K562 (cell line): ENCODE data around the gene HOXC10. TPM values are rescaled to one million over a fixed set of nuclear protein-coding genes. Genes with fewer than 3 reads are reported as not detected.
A peak's percentile ranks its signal among the peaks of the same experiment; 100 is the strongest.

Experiments
- ARID3A ChIP-seq: IDR thresholded peaks from 2 replicates; pipeline ENCODE4 v1.6.1; 2012; ENCODE audit warnings: low read depth, low read length, improper control_type of control experiment, borderline replicate concordance
- CBX3 ChIP-seq, 2 experiments: IDR thresholded peaks; 1 replicate in 1 of 2; 2 replicates in 1 of 2; pipeline ENCODE4 v1.6.1; 2012; ENCODE audit warnings: inconsistent platforms in 2 of 2, low read length in 2 of 2, borderline replicate concordance in 1 of 2, control low read depth in 1 of 2
- CREB1 ChIP-seq, 2 experiments: sonication (generic) in 1 of 2; formaldehyde crosslinking in 1 of 2; IDR thresholded peaks; 2 replicates each; pipeline versions ENCODE4 v1.6.1 to v1.8.0; 2012 to 2022; ENCODE audit warnings: inconsistent platforms in 1 of 2, mild to moderate bottlenecking in 1 of 2, missing genetic modification reagents in 1 of 2, moderate library complexity in 1 of 2
- CUX1 ChIP-seq: fragments of 200-800 bp; sonication (Bioruptor generic); IDR thresholded peaks from 2 replicates; pipeline ENCODE4 v1.6.1; 2016; ENCODE audit warnings: missing genetic modification characterization, missing compliant biosample characterization
- HBP1 ChIP-seq: fragments of 450-650 bp; formaldehyde crosslinking; IDR thresholded peaks from 2 replicates; pipeline ENCODE4 v1.4.0; 2022; ENCODE audit warnings: missing genetic modification characterization
- HDGF ChIP-seq: fragments of 450-650 bp; IDR thresholded peaks from 2 replicates; pipeline ENCODE4 v1.6.1; 2016
- ID3 ChIP-seq, 2 experiments: fragments of 250-450 bp in 1 of 2; fragments of 450-650 bp in 1 of 2; sonication (Bioruptor Pico) in 1 of 2; IDR thresholded peaks; 2 replicates each; pipeline versions ENCODE4 v1.6.1 to v1.8.0; 2016 to 2021; ENCODE audit warnings: mild to moderate bottlenecking in 2 of 2, moderate library complexity in 2 of 2, missing compliant biosample characterization in 1 of 2, missing genetic modification characterization in 1 of 2
- MECOM ChIP-seq: fragments of 250-450 bp; sonication (Bioruptor Pico); IDR thresholded peaks from 2 replicates; pipeline ENCODE4 v1.8.0; 2022; ENCODE audit warnings: inconsistent platforms
- MTF1 ChIP-seq: fragments of 250-450 bp; sonication (Bioruptor Pico); IDR thresholded peaks from 2 replicates; pipeline ENCODE4 v1.9.0; 2021; ENCODE audit warnings: moderate library complexity, mild to moderate bottlenecking, inconsistent platforms, borderline replicate concordance
- MYC ChIP-seq, 2 experiments: fragments of 250-450 bp in 1 of 2; sonication (Bioruptor Pico) in 1 of 2; IDR thresholded peaks; 2 replicates each; pipeline versions ENCODE4 v1.5.1 to v1.6.1; 2012 to 2021; ENCODE audit warnings: low read depth in 2 of 2, borderline replicate concordance in 1 of 2, improper control_type of control experiment in 1 of 2, low read length in 1 of 2, mild to moderate bottlenecking in 1 of 2, moderate library complexity in 1 of 2
- SAFB2 ChIP-seq: fragments of 200-400 bp; formaldehyde crosslinking; IDR thresholded peaks from 2 replicates; pipeline ENCODE4 v1.6.1; 2018; ENCODE audit warnings: borderline replicate concordance, low read length, low read depth, moderate library complexity; ENCODE audit not compliant: severe bottlenecking
- SNAPC5 ChIP-seq: fragments of 250-450 bp; sonication (Bioruptor Pico); IDR thresholded peaks from 2 replicates; pipeline ENCODE4 v1.8.0; 2021; ENCODE audit warnings: moderate library complexity, mild to moderate bottlenecking, inconsistent platforms
- ZNF24 ChIP-seq: fragments of 450-650 bp; IDR thresholded peaks from 2 replicates; pipeline ENCODE4 v1.6.1; 2016
- ZNF282 ChIP-seq: sonication (generic); formaldehyde crosslinking; IDR thresholded peaks from 2 replicates; pipeline ENCODE4 v1.8.1; 2023; ENCODE audit warnings: missing genetic modification reagents
- ZNF707 ChIP-seq: fragments of 250-450 bp; sonication (Bioruptor Pico); conservative IDR thresholded peaks from 2 replicates; pipeline ENCODE4 v1.8.0; 2022; ENCODE audit warnings: inconsistent platforms, mild to moderate bottlenecking, moderate library complexity
- ZNF75A ChIP-seq: fragments of 450-650 bp; formaldehyde crosslinking; IDR thresholded peaks from 2 replicates; pipeline ENCODE4 v1.4.0; 2020; ENCODE audit warnings: mild to moderate bottlenecking
- polyA plus RNA-seq, 8 experiments: library from polyadenylated mRNA; depleted of rRNA in 4 of 8; stranded (reverse) in 5 of 8; unstranded in 3 of 8; fragments of >200 nt; fragmentation: Nextera tagmentation in 2 of 8; fragmentation: Illumina TruSeq in 1 of 8; extraction: Ambion mirVana in 2 of 8; extraction: Trizol in 1 of 8; gene quantifications; 2 replicates each; pipeline versions ENCODE4 v1.2.1 to v1.2.3, GENCODE V29; 2011 to 2014; ENCODE audit warnings: inconsistent platforms in 1 of 8, missing spikeins in 1 of 8
- total RNA-seq, 7 experiments: library from RNA; depleted of rRNA in 6 of 7; stranded (reverse); fragments of >200 nt in 6 of 7; fragmentation: Illumina TruSeq in 2 of 7; extraction: Trizol in 2 of 7; gene quantifications; 2 replicates each; pipeline versions ENCODE4 v1.2.1 to v1.2.3, GENCODE V29; 2011 to 2021; ENCODE audit warnings: low replicate concordance in 1 of 7

Gene HOXC10
- total and polyA plus RNA-seq, 9 of the 15 experiments (the other 6 are each of a cell fraction or from before 2014, with no cell fraction given), result 0.13 to 0.77 (median 0.35) TPM; not detected in 2

- TF ChIP-seq CREB1 (IDR thresholded peaks at IDR 0.05) (peak; percentile 29; the same call in 1 of the 2 replicates), CREB1 (CRISPR knock-in tag; IDR thresholded peaks at IDR 0.05) (peak; percentile 35), CUX1 (CRISPR knock-in tag) (no peak), MECOM (CRISPR knock-in tag) (no peak), ID3 (CRISPR knock-in tag; IDR thresholded peaks at IDR 0.05) (no peak), ID3 (tag; IDR thresholded peaks at IDR 0.05) (no peak), ARID3A (no peak), HDGF (no peak), ZNF282 (CRISPR knock-in tag) (no peak), MTF1 (CRISPR knock-in tag) (no peak), ZNF24 (no peak), SNAPC5 (CRISPR knock-in tag) (no peak), ZNF75A (CRISPR knock-in tag) (no peak), ZNF707 (CRISPR knock-in tag) (no peak), HBP1 (no peak), CBX3 (IDR thresholded peaks at IDR 0.05; ENCODE audit: borderline replicate concordance in 1 of 2, low read length in 2 of 2) (no peak), MYC (IDR thresholded peaks at IDR 0.05; ENCODE audit: low read depth, low read length) (no peak), MYC (CRISPR knock-in tag; IDR thresholded peaks at IDR 0.05; ENCODE audit: borderline replicate concordance, low read depth) (no peak), SAFB2 (no peak)
Measured at GRCh38 chr12:54017878-54018467, 33.0 kb downstream of the HOXC10 start (continued).
